GM12878 (cell line): ENCODE data around the gene IL1RAPL1.

Experiments used
- CEBPB ChIP-seq, 2 experiments: fragments of 150-350 bp in 1 of 2; IDR thresholded peaks; 2 replicates each; pipeline ENCODE4 v1.6.1; 2012 to 2014; ENCODE audit warnings: low read depth in 2 of 2, low read length in 2 of 2, borderline replicate concordance in 1 of 2, inconsistent platforms in 1 of 2
- CHD2 ChIP-seq: IDR thresholded peaks from 2 replicates; pipeline ENCODE4 v1.6.1; 2011; ENCODE audit warnings: low read depth, low read length, improper control_type of control experiment, borderline replicate concordance
- KDM1A ChIP-seq: fragments of 200-600 bp; sonication (generic); IDR thresholded peaks from 2 replicates; pipeline ENCODE4 v1.6.1; 2016; ENCODE audit warnings: borderline replicate concordance
- MXI1 ChIP-seq: fragments of 150-350 bp; IDR thresholded peaks from 2 replicates; pipeline ENCODE4 v1.6.1; 2011; ENCODE audit warnings: low read depth, mild to moderate bottlenecking, inconsistent platforms, low read length, improper control_type of control experiment
- POLR2AphosphoS2 ChIP-seq: IDR thresholded peaks from 2 replicates; pipeline ENCODE4 v1.6.1; 2011; ENCODE audit warnings: low read depth, mild to moderate bottlenecking, low read length, improper control_type of control experiment, moderate library complexity
- TAF1 ChIP-seq: IDR thresholded peaks from 2 replicates; pipeline ENCODE4 v1.6.1; 2011; ENCODE audit warnings: mild to moderate bottlenecking, low read depth, low read length, borderline replicate concordance
- TARDBP ChIP-seq: IDR thresholded peaks from 2 replicates; pipeline ENCODE4 v1.6.1; 2016; ENCODE audit warnings: borderline replicate concordance
- TF ChIP-seq, protein P1 (sequence below), 3 experiments: IDR thresholded peaks in 2 of 3; conservative IDR thresholded peaks in 1 of 3; 2 replicates each; pipeline ENCODE4 v1.5.1; 2011; ENCODE audit warnings: low read depth in 3 of 3, low read length in 3 of 3, mild to moderate bottlenecking in 3 of 3, control low read depth in 2 of 3, moderate library complexity in 2 of 3, inconsistent platforms in 1 of 3, mixed read lengths in 1 of 3; ENCODE audit not compliant: control insufficient read depth in 2 of 3, insufficient read depth in 1 of 3; ENCODE audit errors: extremely low read depth in 1 of 3

DNA sequence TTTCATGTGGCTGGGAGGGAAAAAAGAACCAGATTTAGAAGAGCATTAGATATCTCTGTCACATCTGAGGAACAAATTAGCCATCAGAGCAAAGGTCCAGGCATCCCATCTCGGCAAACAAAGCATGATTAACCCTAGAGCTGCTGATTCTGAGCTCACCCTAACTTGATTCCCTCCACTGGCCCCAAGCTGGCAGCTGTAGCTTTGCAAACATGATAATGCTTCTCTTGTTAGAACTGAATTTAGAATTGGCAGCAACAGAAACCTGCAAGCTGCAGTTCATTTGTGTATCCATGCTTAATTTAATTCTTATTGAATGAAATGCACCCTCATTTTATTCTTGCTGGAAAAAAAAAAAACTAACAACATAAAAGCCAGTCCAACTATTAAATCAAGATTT, 289.2 kb downstream of the IL1RAPL1 start:
- TF ChIP-seq, protein P1, sequence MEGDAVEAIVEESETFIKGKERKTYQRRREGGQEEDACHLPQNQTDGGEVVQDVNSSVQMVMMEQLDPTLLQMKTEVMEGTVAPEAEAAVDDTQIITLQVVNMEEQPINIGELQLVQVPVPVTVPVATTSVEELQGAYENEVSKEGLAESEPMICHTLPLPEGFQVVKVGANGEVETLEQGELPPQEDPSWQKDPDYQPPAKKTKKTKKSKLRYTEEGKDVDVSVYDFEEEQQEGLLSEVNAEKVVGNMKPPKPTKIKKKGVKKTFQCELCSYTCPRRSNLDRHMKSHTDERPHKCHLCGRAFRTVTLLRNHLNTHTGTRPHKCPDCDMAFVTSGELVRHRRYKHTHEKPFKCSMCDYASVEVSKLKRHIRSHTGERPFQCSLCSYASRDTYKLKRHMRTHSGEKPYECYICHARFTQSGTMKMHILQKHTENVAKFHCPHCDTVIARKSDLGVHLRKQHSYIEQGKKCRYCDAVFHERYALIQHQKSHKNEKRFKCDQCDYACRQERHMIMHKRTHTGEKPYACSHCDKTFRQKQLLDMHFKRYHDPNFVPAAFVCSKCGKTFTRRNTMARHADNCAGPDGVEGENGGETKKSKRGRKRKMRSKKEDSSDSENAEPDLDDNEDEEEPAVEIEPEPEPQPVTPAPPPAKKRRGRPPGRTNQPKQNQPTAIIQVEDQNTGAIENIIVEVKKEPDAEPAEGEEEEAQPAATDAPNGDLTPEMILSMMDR (IDR thresholded peaks at IDR 0.05 in 2 of 3, conservative IDR thresholded peaks at IDR 0.05 in 1 of 3; ENCODE audit: control insufficient read depth in 2 of 3, extremely low read depth in 1 of 3, insufficient read depth in 1 of 3, low read depth in 3 of 3, low read length in 3 of 3) = no peak
- no peak for TF ChIP-seq CHD2
- no peak for TF ChIP-seq POLR2AphosphoS2
- TF ChIP-seq KDM1A = no peak
- no peak for TF ChIP-seq MXI1
- no peak for TF ChIP-seq CEBPB (IDR thresholded peaks at IDR 0.05; ENCODE audit: borderline replicate concordance in 1 of 2, low read depth in 2 of 2, low read length in 2 of 2)
- no peak for TF ChIP-seq TAF1
- no peak for TF ChIP-seq TARDBP
